Airway epithelial cell (primary cell): Measurements from ENCODE around the gene MPC2. TPM values are rescaled to one million over a fixed set of nuclear protein-coding genes. Genes with fewer than 3 reads are reported as not detected.

ENCODE experiments used
- total RNA-seq: library from RNA; depleted of rRNA; stranded (reverse); fragments of >200 nt; gene quantifications from 2 replicates; pipeline ENCODE4 v1.2.3, GENCODE V29; 2015

MPC2 gene
- total RNA-seq = 33.6 and 46.0 TPM in 2 replicates

GRCh38 chr1:167936930-167937708, at the start of gene MPC2:
Gene MPC2, minus strand, starts transcription at chr1:167937072. Its CDS starts 1,231 bp downstream, at chr1:167935841.

GRCh38 chr1:167936068-167936929, 573 bp downstream of the MPC2 start, which contains the start of gene DCAF6:
Gene DCAF6, plus strand, starts transcription at chr1:167936683. Its CDS starts 229 bp downstream, at chr1:167936912.

DNA sequence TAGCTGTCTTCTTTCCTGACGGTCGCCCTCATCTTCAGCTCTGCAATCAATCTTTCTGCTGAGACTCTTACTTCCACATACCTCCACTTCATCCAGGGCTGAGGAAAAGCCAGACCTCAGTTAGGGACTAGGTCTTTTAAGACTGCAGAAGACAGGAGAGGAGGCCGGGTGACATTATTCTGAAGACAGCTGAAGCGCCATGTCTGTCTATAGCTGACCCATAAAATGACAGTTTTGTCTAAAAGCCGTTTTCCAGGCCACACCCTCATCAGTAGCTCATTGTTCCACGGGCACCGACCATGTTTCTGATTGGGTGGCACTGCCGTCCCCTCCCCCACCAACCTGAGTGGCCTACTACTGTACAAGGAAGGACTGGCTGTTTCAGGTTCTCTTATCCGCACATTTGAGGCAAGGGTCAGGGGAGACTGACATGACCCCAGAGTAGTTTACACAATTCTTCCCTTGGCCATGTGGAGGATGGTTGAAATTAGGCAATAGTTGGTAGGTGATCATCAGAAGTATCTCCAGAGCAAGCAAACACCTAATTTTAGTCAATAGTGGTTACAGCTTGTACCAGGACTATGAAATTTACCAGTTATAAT, 22.9 kb downstream of the MPC2 start, which contains the start of gene ADCY10:
Gene ADCY10, minus strand, starts transcription at position 240 of the 602 bp plus-strand sequence. CDS start 8,994 bp downstream, outside the sequence.

Other genes starting within 250 kb of the MPC2 start
- 42.4 and 64.0 TPM in 2 replicates for gene MPZL1, start 215.1 kb downstream of the MPC2 start, total RNA-seq
- gene ADCY10, start 22.9 kb downstream of the MPC2 start, total RNA-seq = not detected in 2 replicates
- gene DCAF6, start 389 bp downstream of the MPC2 start, total RNA-seq = 25.1 and 30.3 TPM in 2 replicates
- 8.5 and 11.8 TPM in 2 replicates for gene GPR161, start 199.9 kb upstream of the MPC2 start, total RNA-seq
- gene TIPRL, start 241.9 kb upstream of the MPC2 start, total RNA-seq = 19.2 and 24.7 TPM in 2 replicates